ENCODE results near the gene WASF2. TPM values are rescaled to one million over a fixed set of nuclear protein-coding genes. Genes with fewer than 3 reads are reported as not detected.
A peak's percentile ranks its signal among the peaks of the same experiment; 100 is the strongest.

Gene WASF2
- total RNA-seq, 1 donor from 2014 or later: 27.9 TPM

- TF ChIP-seq CTCF (conservative IDR thresholded peaks at IDR 0.05; ENCODE audit: low read depth, low read length): no peak
- no peak for DNase-seq (ENCODE audit: low read depth)
- no peak overlapping the region for H3K4me3 ChIP-seq (ENCODE audit: low read depth, low read length)
Observed at GRCh38 chr1:27359822-27360158, 130.2 kb downstream of the WASF2 start.

GRCh38 chr1:27358928-27359313, 131.0 kb downstream of the WASF2 start:
- H3K4me3 ChIP-seq (ENCODE audit: low read depth, low read length): no peak overlapping the region
- DNase-seq (ENCODE audit: low read depth): no peak
- TF ChIP-seq CTCF (conservative IDR thresholded peaks at IDR 0.05; ENCODE audit: low read depth, low read length): no peak

- H3K4me3 ChIP-seq (ENCODE audit: low read depth, low read length): no peak overlapping the region
- no peak for TF ChIP-seq CTCF (conservative IDR thresholded peaks at IDR 0.05; ENCODE audit: low read depth, low read length)
- DNase-seq (ENCODE audit: low read depth): no peak
Observed at GRCh38 chr1:27358038-27358927, 131.7 kb downstream of the WASF2 start.

- no peak overlapping the region for H3K4me3 ChIP-seq (ENCODE audit: low read depth, low read length)
- DNase-seq (ENCODE audit: low read depth): no peak
- peak; percentile 76 for TF ChIP-seq CTCF (conservative IDR thresholded peaks at IDR 0.05; ENCODE audit: low read depth, low read length)
Observed at GRCh38 chr1:27357281-27358037, 132.5 kb downstream of the WASF2 start.

GRCh38 chr1:27356619-27357280, 133.2 kb downstream of the WASF2 start:
- no peak for DNase-seq (ENCODE audit: low read depth)
- H3K4me3 ChIP-seq (ENCODE audit: low read depth, low read length): no peak overlapping the region
- TF ChIP-seq CTCF (conservative IDR thresholded peaks at IDR 0.05; ENCODE audit: low read depth, low read length): no peak

- DNase-seq (ENCODE audit: low read depth): no peak
- H3K4me3 ChIP-seq (ENCODE audit: low read depth, low read length): no peak overlapping the region
- no peak for TF ChIP-seq CTCF (conservative IDR thresholded peaks at IDR 0.05; ENCODE audit: low read depth, low read length)
Observed at GRCh38 chr1:27356277-27356618, 133.7 kb downstream of the WASF2 start.
